Pancreas (tissue), 10 donors: ENCODE results near the gene STX4. TPM values are rescaled to one million over a fixed set of nuclear protein-coding genes. Genes with fewer than 3 reads are reported as not detected.

ENCODE experiments used
- ATAC-seq, 4 donors: fragments of 200-7000 bp; cut with Tn5 transposase; one replicate each; pipeline versions ENCODE4 v1.8.0 to v1.9.1; 2020; ENCODE audit warnings: mild to moderate bottlenecking in 4 of 4, moderate library complexity in 4 of 4
- DNase-seq, 6 donors: peaks; one replicate each; pipeline ENCODE4 v3.0.0-alpha.2; 2020
- FAIRE-seq: peaks from 2 replicates; lab custom pipeline; 2012; peaks lifted over from hg19 to GRCh38; lab: Jason Lieb, UNC
- H3K27ac ChIP-seq, 4 donors: fragments of 200-600 bp; sonication (generic); 1 replicate in 3 of 4; 2 replicates in 1 of 4; pipeline versions ENCODE4 v1.5.0 to v1.8.0; 2020
- H3K27me3 ChIP-seq, 4 donors: fragments of 200-600 bp; one replicate each; pipeline ENCODE4 v1.8.0; 2021
- H3K36me3 ChIP-seq, 3 donors: fragments of 200-600 bp; sonication (generic) in 1 of 3; one replicate each; pipeline versions ENCODE4 v1.5.0 to v1.8.0; 2020 to 2021
- H3K4me1 ChIP-seq, 3 donors: fragments of 200-600 bp; one replicate each; pipeline ENCODE4 v1.8.0; 2021
- H3K4me3 ChIP-seq, 4 donors: fragments of 200-600 bp; sonication (generic) in 2 of 4; one replicate each; pipeline versions ENCODE4 v1.5.0 to v1.8.0; 2020 to 2021
- H3K9me3 ChIP-seq, 4 donors: fragments of 200-600 bp; one replicate each; pipeline ENCODE4 v1.8.0; 2021
- CTCF ChIP-seq, 4 donors: fragments of 200-600 bp; sonication (generic) in 3 of 4; IDR thresholded peaks; one replicate each; pipeline versions ENCODE4 v1.5.0 to v1.8.0; 2021; ENCODE audit warnings: antibody characterized with exemption in 4 of 4
- WGBS, 2 donors: extraction: QIAGEN DNeasy Blood & Tissue Kit; methylation state at CpG; one replicate each; pipeline ENCODE4 v1.1.7; 2013; 5-methylcytosine and 5-hydroxymethylcytosine counted together
- intact Hi-C, 3 donors: fragments of 100-400 bp; cut with DNase I; formaldehyde crosslinking; loops; one replicate each; pipeline versions ENCODE4 v1.11.1 to v1.14.2; 2022
- polyA plus RNA-seq, 2 donors: library from polyadenylated mRNA; stranded (reverse); fragments of 200-250 nt; gene quantifications; one replicate each; pipeline ENCODE4 v1.2.3, GENCODE V29; 2013
- total RNA-seq, 6 donors: library from RNA; stranded (reverse); fragmentation: NEBNext Ultra II Directional in 4 of 6; extraction: Animal tissue kit (Norgen Biotek cat#: 25700) in 4 of 6; gene quantifications; one replicate each; pipeline versions ENCODE4 v1.2.1 to v1.2.4, GENCODE V29; 2021 to 2023
- donor health status: healthy with polysubstance abuse.
- donor health status: DM: no; HTN: no; CAD: no; lungs with moderate emphysema.
- donor health status: DM: no; HTN: no; CAD: no.
- donor health status: control.
- donor health status: control.
- donor health status: Bipolar disorder and iron deficiency.
- donor health status: DM: yes; HTN: yes; CAD: no.
- donor health status: DM: no; HTN: no; CAD: no.
- donor health status: DM: no; HTN: no; CAD: no.
- donor health status: DM: yes; HTN: yes; CAD: no.

STX4 gene
- total and polyA plus RNA-seq, 8 donors = 22.2 to 94.4 (median 29.4) TPM

GRCh38 chr16:31000671-31001382, 32.5 kb upstream of the STX4 start:
- 85 to 86% methylated on average over 19 of the region's 19 CpGs for WGBS, 2 donors
- no peak for FAIRE-seq

GRCh38 chr16:31001507-31002249, 31.7 kb upstream of the STX4 start:
- Histone ChIP-seq H3K27me3 (no peaks in the 10 kb centered on the region), H3K27ac (no peak overlapping the region), H3K4me3 (no peak overlapping the region), H3K4me1 (peaks cover 3 to 4% (median 3%) of the 10 kb centered on the region in 3 donors), H3K36me3 (no peaks in the 10 kb centered on the region), H3K9me3 (no peaks in the 10 kb centered on the region)
- intact Hi-C loops = no loop called here
- 31 to 32% methylated on average over 14 to 16 of the region's 16 CpGs for WGBS, 2 donors
- ATAC-seq = peak in 2 of 4 donors; percentile 12 to 35
- FAIRE-seq = no peak
- DNase-seq = peak in 1 of 6 donors; percentile 55
- TF ChIP-seq CTCF (IDR thresholded peaks at IDR 0.05) = no peak

More at GRCh38 chr16:31000671-31001382, 32.5 kb upstream of the STX4 start:
- H3K4me3 ChIP-seq = no peak overlapping the region
- no peaks in the 10 kb centered on the region for H3K9me3 ChIP-seq
- H3K27me3 ChIP-seq = no peaks in the 10 kb centered on the region
- peaks cover 3 to 4% (median 3%) of the 10 kb centered on the region in 3 donors for H3K4me1 ChIP-seq
- H3K27ac ChIP-seq = no peak overlapping the region
- TF ChIP-seq CTCF (IDR thresholded peaks at IDR 0.05) = no peak
- ATAC-seq (no peak), DNase-seq (no peak)
- H3K36me3 ChIP-seq = no peaks in the 10 kb centered on the region
- intact Hi-C loops = no loop called here

GRCh38 chr16:31002250-31002700, 31.1 kb upstream of the STX4 start:
- no peak overlapping the region for H3K4me3 ChIP-seq
- ATAC-seq = no peak
- WGBS, 2 donors = 63% methylated on average over 10 of the region's 10 CpGs
- no peaks in the 10 kb centered on the region for H3K9me3 ChIP-seq
- DNase-seq = peak in 1 of 6 donors; percentile 53
- no peak overlapping the region for H3K27ac ChIP-seq
- intact Hi-C loops = no loop called here
- no peak for TF ChIP-seq CTCF (IDR thresholded peaks at IDR 0.05)
- no peaks in the 10 kb centered on the region for H3K27me3 ChIP-seq
- FAIRE-seq = no peak
- H3K4me1 ChIP-seq = peaks cover 3 to 4% (median 3%) of the 10 kb centered on the region in 3 donors
- H3K36me3 ChIP-seq = no peaks in the 10 kb centered on the region

- Histone ChIP-seq H3K4me1 (no peaks in the 10 kb centered on the region), H3K27ac (no peak overlapping the region), H3K9me3 (no peaks in the 10 kb centered on the region), H3K36me3 (no peaks in the 10 kb centered on the region), H3K27me3 (no peaks in the 10 kb centered on the region), H3K4me3 (no peak overlapping the region)
- DNase-seq (no peak), FAIRE-seq (no peak), ATAC-seq (no peak)
- intact Hi-C loops = no loop called here
- TF ChIP-seq CTCF (IDR thresholded peaks at IDR 0.05) = no peak
- WGBS, 2 donors = 83% methylated on average over 9 of the region's 9 CpGs
Observed at GRCh38 chr16:31002862-31003341, 30.5 kb upstream of the STX4 start.
